Subcutaneous abdominal adipose tissue (tissue), 5 donors: Measurements from ENCODE around the gene SGSH.

Source experiments
- H3K27ac ChIP-seq: one replicate; pipeline ENCODE4 v1.7.0; 2013; ENCODE audit warnings: low read depth, mild to moderate bottlenecking, inconsistent platforms, low read length, moderate library complexity
- H3K27me3 ChIP-seq, 5 donors: one replicate each; pipeline ENCODE4 v1.7.0; 2013; ENCODE audit warnings: low read length in 5 of 5, inconsistent platforms in 1 of 5; ENCODE audit not compliant: control insufficient read depth in 5 of 5, insufficient read depth in 4 of 5
- H3K36me3 ChIP-seq, 5 donors: one replicate each; pipeline ENCODE4 v1.7.0; 2013; ENCODE audit warnings: low read length in 5 of 5; ENCODE audit not compliant: control insufficient read depth in 5 of 5, insufficient read depth in 5 of 5
- H3K4me1 ChIP-seq, 5 donors: one replicate each; pipeline ENCODE4 v1.7.0; 2013; ENCODE audit warnings: low read length in 5 of 5, mild to moderate bottlenecking in 3 of 5, moderate library complexity in 1 of 5; ENCODE audit not compliant: control insufficient read depth in 5 of 5, insufficient read depth in 5 of 5
- H3K4me3 ChIP-seq, 5 donors: one replicate each; pipeline ENCODE4 v1.7.0; 2013; ENCODE audit warnings: low read length in 5 of 5, low read depth in 1 of 5
- H3K9ac ChIP-seq, 5 donors: one replicate each; pipeline ENCODE4 v1.7.0; 2013; ENCODE audit warnings: low read length in 5 of 5, mild to moderate bottlenecking in 4 of 5, moderate library complexity in 3 of 5
- H3K9me3 ChIP-seq, 5 donors: one replicate each; pipeline ENCODE4 v1.7.0; 2013; ENCODE audit warnings: low read length in 5 of 5; ENCODE audit not compliant: control insufficient read depth in 5 of 5
- donor health status: healthy.
- donor health status: healthy.
- donor health status: healthy.
- donor health status: healthy.
- donor health status: healthy.

The SGSH gene

GRCh38 chr17:80254396-80255251, 34.5 kb upstream of the SGSH start:
- H3K4me3 ChIP-seq: peak overlapping the region in 1 of 5 donors; percentile 35
- no peaks in the 10 kb centered on the region for H3K9me3 ChIP-seq
- peak overlapping the region; percentile 60 for H3K27ac ChIP-seq
- peaks cover 2 to 20% (median 9%) of the 10 kb centered on the region in 5 donors for H3K4me1 ChIP-seq
- H3K9ac ChIP-seq: peak overlapping the region in 1 of 5 donors; percentile 57
- H3K27me3 ChIP-seq: no peaks in the 10 kb centered on the region
- peaks cover 0 to 25% (median 16%) of the 10 kb centered on the region in 5 donors for H3K36me3 ChIP-seq

GRCh38 chr17:80253631-80254395, 33.7 kb upstream of the SGSH start:
- Histone ChIP-seq H3K36me3 (peaks cover 0 to 31% (median 21%) of the 10 kb centered on the region in 5 donors), H3K27ac (peak overlapping the region; percentile 60), H3K27me3 (no peaks in the 10 kb centered on the region), H3K9me3 (no peaks in the 10 kb centered on the region), H3K9ac (no peak overlapping the region), H3K4me1 (peaks cover 2 to 17% (median 7%) of the 10 kb centered on the region in 5 donors), H3K4me3 (no peak overlapping the region)

GRCh38 chr17:80252871-80253270, 32.7 kb upstream of the SGSH start:
- Histone ChIP-seq H3K4me3 (no peak overlapping the region), H3K27ac (no peak overlapping the region), H3K9me3 (no peaks in the 10 kb centered on the region), H3K9ac (no peak overlapping the region), H3K4me1 (peaks cover 2 to 17% (median 7%) of the 10 kb centered on the region in 5 donors), H3K36me3 (peaks cover 0 to 40% (median 21%) of the 10 kb centered on the region in 5 donors), H3K27me3 (no peaks in the 10 kb centered on the region)

- Histone ChIP-seq H3K27me3 (no peaks in the 10 kb centered on the region), H3K36me3 (peaks cover 0 to 46% (median 24%) of the 10 kb centered on the region in 5 donors), H3K9ac (no peak overlapping the region), H3K27ac (no peak overlapping the region), H3K9me3 (no peaks in the 10 kb centered on the region), H3K4me1 (peaks cover 2 to 17% (median 7%) of the 10 kb centered on the region in 5 donors), H3K4me3 (no peak overlapping the region)
Observed at GRCh38 chr17:80251966-80252365, 31.8 kb upstream of the SGSH start.

- Histone ChIP-seq H3K27me3 (no peaks in the 10 kb centered on the region), H3K36me3 (peaks cover 0 to 69% (median 43%) of the 10 kb centered on the region in 5 donors), H3K27ac (no peak overlapping the region), H3K4me1 (peaks cover 0 to 5% (median 0%) of the 10 kb centered on the region in 5 donors), H3K9ac (no peak overlapping the region), H3K9me3 (no peaks in the 10 kb centered on the region), H3K4me3 (no peak overlapping the region)
Observed at GRCh38 chr17:80248894-80249710, 29.0 kb upstream of the SGSH start.

GRCh38 chr17:80248001-80248893, 28.1 kb upstream of the SGSH start:
- Histone ChIP-seq H3K27me3 (no peaks in the 10 kb centered on the region), H3K9me3 (no peaks in the 10 kb centered on the region), H3K4me1 (no peaks in the 10 kb centered on the region), H3K27ac (no peak overlapping the region), H3K9ac (no peak overlapping the region), H3K4me3 (no peak overlapping the region), H3K36me3 (peaks cover 0 to 73% (median 48%) of the 10 kb centered on the region in 5 donors)

- no peaks in the 10 kb centered on the region for H3K9me3 ChIP-seq
- no peaks in the 10 kb centered on the region for H3K27me3 ChIP-seq
- H3K36me3 ChIP-seq: peaks cover 0 to 73% (median 45%) of the 10 kb centered on the region in 5 donors
- no peak overlapping the region for H3K4me3 ChIP-seq
- H3K27ac ChIP-seq: no peak overlapping the region
- no peaks in the 10 kb centered on the region for H3K4me1 ChIP-seq
- H3K9ac ChIP-seq: no peak overlapping the region
Observed at GRCh38 chr17:80247561-80247960, 27.4 kb upstream of the SGSH start.

GRCh38 chr17:80246726-80247125, 26.6 kb upstream of the SGSH start:
- no peak overlapping the region for H3K9ac ChIP-seq
- H3K36me3 ChIP-seq: peaks cover 0 to 72% (median 47%) of the 10 kb centered on the region in 5 donors
- H3K9me3 ChIP-seq: no peaks in the 10 kb centered on the region
- no peaks in the 10 kb centered on the region for H3K4me1 ChIP-seq
- no peak overlapping the region for H3K4me3 ChIP-seq
- no peaks in the 10 kb centered on the region for H3K27me3 ChIP-seq
- H3K27ac ChIP-seq: no peak overlapping the region

GRCh38 chr17:80246266-80246681, 26.1 kb upstream of the SGSH start:
- no peak overlapping the region for H3K9ac ChIP-seq
- H3K4me3 ChIP-seq: no peak overlapping the region
- no peaks in the 10 kb centered on the region for H3K27me3 ChIP-seq
- H3K36me3 ChIP-seq: peaks cover 0 to 76% (median 51%) of the 10 kb centered on the region in 5 donors
- no peak overlapping the region for H3K27ac ChIP-seq
- H3K4me1 ChIP-seq: no peaks in the 10 kb centered on the region
- H3K9me3 ChIP-seq: no peaks in the 10 kb centered on the region
